ENCODE results near the gene ERICH3.
A peak's percentile ranks its signal among the peaks of the same experiment; 100 is the strongest.

Gene ERICH3

GRCh38 chr1:74673351-74674111 lies at the start of gene ERICH3:
TSS of gene ERICH3 (minus strand) at chr1:74673792. CDS start at chr1:74673519, 273 bp downstream.
- DNase-seq: no peak
- no peak for ATAC-seq

GRCh38 chr1:74717626-74718025 lies 44.0 kb upstream of the ERICH3 start:
- ATAC-seq: no peak
- DNase-seq: no peak

- no peak for DNase-seq
- ATAC-seq: no peak
These were observed 43.2 kb upstream of the ERICH3 start for GRCh38 chr1:74716822-74717221.

GRCh38 chr1:74715806-74716205 lies 42.2 kb upstream of the ERICH3 start:
- ATAC-seq (no peak), DNase-seq (no peak)

- DNase-seq (no peak), ATAC-seq (no peak)
These were observed 41.6 kb upstream of the ERICH3 start for GRCh38 chr1:74715236-74715502.

GRCh38 chr1:74714429-74715235 lies 41.0 kb upstream of the ERICH3 start:
- DNase-seq (no peak), ATAC-seq (no peak)

- no peak for DNase-seq
- ATAC-seq: no peak
These were observed 40.3 kb upstream of the ERICH3 start for GRCh38 chr1:74713849-74714248.

GRCh38 chr1:74712881-74713280 lies 39.3 kb upstream of the ERICH3 start:
- ATAC-seq (no peak), DNase-seq (no peak)

- no peak for ATAC-seq
- no peak for DNase-seq
These were observed 30.0 kb upstream of the ERICH3 start for GRCh38 chr1:74703386-74704182.

- ATAC-seq (no peak), DNase-seq (no peak)
These were observed 25.7 kb upstream of the ERICH3 start for GRCh38 chr1:74699331-74699730.

GRCh38 chr1:74697832-74698231 lies 24.2 kb upstream of the ERICH3 start:
- ATAC-seq (no peak), DNase-seq (no peak)

- ATAC-seq (no peak), DNase-seq (no peak)
These were observed 19.9 kb upstream of the ERICH3 start for GRCh38 chr1:74693473-74693872.

GRCh38 chr1:74690909-74691308 lies 17.3 kb upstream of the ERICH3 start:
- ATAC-seq (no peak), DNase-seq (no peak)

GRCh38 chr1:74690364-74690696 lies 16.7 kb upstream of the ERICH3 start:
- ATAC-seq: no peak
- DNase-seq: no peak

GRCh38 chr1:74689621-74690363 lies 16.2 kb upstream of the ERICH3 start:
- ATAC-seq: no peak
- peak; percentile 34 for DNase-seq

- DNase-seq: no peak
- ATAC-seq: no peak
These were observed 13.3 kb upstream of the ERICH3 start for GRCh38 chr1:74686928-74687327.

GRCh38 chr1:74684301-74684700 lies 10.7 kb upstream of the ERICH3 start:
- DNase-seq (no peak), ATAC-seq (no peak)

- ATAC-seq: no peak
- no peak for DNase-seq
These were observed 10.1 kb upstream of the ERICH3 start for GRCh38 chr1:74683656-74684055.

GRCh38 chr1:74681851-74682250 lies 8.3 kb upstream of the ERICH3 start:
- no peak for DNase-seq

GRCh38 chr1:74681449-74681848 lies 7.9 kb upstream of the ERICH3 start:
- ATAC-seq (no peak), DNase-seq (no peak)

More at GRCh38 chr1:74681851-74682250, 8.3 kb upstream of the ERICH3 start:
- no peak for ATAC-seq

GRCh38 chr1:74681001-74681400 lies 7.4 kb upstream of the ERICH3 start:
- DNase-seq (no peak), ATAC-seq (no peak)

GRCh38 chr1:74679811-74680210 lies 6.2 kb upstream of the ERICH3 start:
- no peak for DNase-seq

More at GRCh38 chr1:74679811-74680210, 6.2 kb upstream of the ERICH3 start:
- no peak for ATAC-seq

All from stimulated activated naive CD8-positive, alpha-beta T cell treated with anti-CD3 and anti-CD28 coated beads, Interleukin-15, Interleukin-2, amounts not matched to agents 100 U/mL and 50 U/mL, for 24 hours (primary cell).